Measurements from ENCODE around the gene TEPSIN.

TEPSIN gene

DNA sequence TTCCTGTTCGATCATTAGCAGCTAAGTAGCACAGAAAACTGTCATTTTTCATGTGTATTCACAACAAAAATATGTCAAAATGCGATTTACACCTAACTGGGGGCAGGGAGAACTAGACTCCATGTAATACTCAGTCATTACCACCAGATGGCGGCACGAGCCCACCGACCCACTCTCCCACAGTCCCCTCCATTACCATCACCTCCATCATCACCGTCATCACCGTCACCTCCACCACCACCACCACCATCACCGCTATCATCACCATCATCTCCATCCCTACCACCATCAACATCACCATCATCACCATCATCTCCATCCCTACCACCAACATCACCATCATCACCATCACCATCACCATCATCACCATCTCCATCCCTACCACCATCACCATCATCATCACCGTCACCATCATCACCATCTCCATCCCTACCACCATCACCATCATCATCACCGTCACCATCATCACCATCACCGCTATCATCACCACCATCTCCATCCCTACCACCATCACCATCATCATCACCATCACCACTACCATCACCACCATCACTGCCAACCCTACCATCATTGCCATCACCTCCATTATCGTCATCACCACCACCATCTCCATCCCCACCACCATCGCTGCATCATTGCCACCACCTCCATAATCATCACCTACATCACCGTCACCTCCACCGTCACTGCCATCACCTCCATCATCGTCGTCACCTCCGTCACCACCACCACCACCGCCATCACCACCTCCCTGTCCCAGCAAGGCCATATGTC lies 14.7 kb upstream of the TEPSIN start:
- H3K4me2 ChIP-seq (ENCODE audit: low read depth, low read length, poor library complexity, severe bottlenecking) = no peak overlapping the region
- no peak for TF ChIP-seq EZH2phosphoT487 (conservative IDR thresholded peaks at IDR 0.05; ENCODE audit: low read length)
- TF ChIP-seq, protein P1, sequence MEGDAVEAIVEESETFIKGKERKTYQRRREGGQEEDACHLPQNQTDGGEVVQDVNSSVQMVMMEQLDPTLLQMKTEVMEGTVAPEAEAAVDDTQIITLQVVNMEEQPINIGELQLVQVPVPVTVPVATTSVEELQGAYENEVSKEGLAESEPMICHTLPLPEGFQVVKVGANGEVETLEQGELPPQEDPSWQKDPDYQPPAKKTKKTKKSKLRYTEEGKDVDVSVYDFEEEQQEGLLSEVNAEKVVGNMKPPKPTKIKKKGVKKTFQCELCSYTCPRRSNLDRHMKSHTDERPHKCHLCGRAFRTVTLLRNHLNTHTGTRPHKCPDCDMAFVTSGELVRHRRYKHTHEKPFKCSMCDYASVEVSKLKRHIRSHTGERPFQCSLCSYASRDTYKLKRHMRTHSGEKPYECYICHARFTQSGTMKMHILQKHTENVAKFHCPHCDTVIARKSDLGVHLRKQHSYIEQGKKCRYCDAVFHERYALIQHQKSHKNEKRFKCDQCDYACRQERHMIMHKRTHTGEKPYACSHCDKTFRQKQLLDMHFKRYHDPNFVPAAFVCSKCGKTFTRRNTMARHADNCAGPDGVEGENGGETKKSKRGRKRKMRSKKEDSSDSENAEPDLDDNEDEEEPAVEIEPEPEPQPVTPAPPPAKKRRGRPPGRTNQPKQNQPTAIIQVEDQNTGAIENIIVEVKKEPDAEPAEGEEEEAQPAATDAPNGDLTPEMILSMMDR (IDR thresholded peaks at IDR 0.05; ENCODE audit: insufficient read depth, low read length, poor library complexity, severe bottlenecking) = peak; percentile 39

DNA sequence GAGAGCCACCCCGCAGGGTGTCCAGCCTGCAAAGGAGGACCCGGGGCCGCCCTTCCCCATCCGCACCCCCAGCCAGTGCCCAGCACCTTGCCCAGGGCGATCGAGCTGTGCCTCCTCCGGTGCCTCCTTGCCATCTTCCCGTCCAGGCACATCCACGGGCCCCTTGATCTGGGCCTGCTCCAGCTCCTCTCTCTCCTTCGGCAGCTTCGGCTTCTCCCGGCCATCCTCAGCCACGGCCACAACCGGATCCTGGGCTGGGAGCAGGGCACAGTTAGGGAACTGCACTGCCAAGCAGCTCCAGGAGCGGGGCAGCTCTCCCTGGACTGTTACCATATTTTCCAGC lies 14.1 kb upstream of the TEPSIN start:
- no peak overlapping the region for H3K4me2 ChIP-seq (ENCODE audit: low read depth, low read length, poor library complexity, severe bottlenecking)
- no peaks in the 10 kb centered on the region for H4K20me1 ChIP-seq (ENCODE audit: low read depth, low read length)
- no peak for TF ChIP-seq EZH2phosphoT487 (conservative IDR thresholded peaks at IDR 0.05; ENCODE audit: low read length)
- TF ChIP-seq, protein P1 (IDR thresholded peaks at IDR 0.05; ENCODE audit: insufficient read depth, low read length, poor library complexity, severe bottlenecking) = no peak
- no peaks in the 10 kb centered on the region for H3K79me2 ChIP-seq (ENCODE audit: insufficient read depth, low read length)
- H3K9ac ChIP-seq (ENCODE audit: low read length) = no peak overlapping the region
- H3K9me3 ChIP-seq (ENCODE audit: insufficient read depth, low read length) = no peaks in the 10 kb centered on the region
- H2AFZ ChIP-seq (ENCODE audit: low read depth, low read length, severe bottlenecking) = no peak overlapping the region
- H3K36me3 ChIP-seq (ENCODE audit: low read length) = no peaks in the 10 kb centered on the region
- H3K27me3 ChIP-seq (ENCODE audit: low read length) = no peaks in the 10 kb centered on the region
- no peaks in the 10 kb centered on the region for H3K9me2 ChIP-seq (replicated peaks; ENCODE audit: insufficient read depth, low read length)
- H3K4me3 ChIP-seq (ENCODE audit: insufficient read depth, low read length, poor library complexity, severe bottlenecking) = no peak overlapping the region
- H3F3A ChIP-seq (ENCODE audit: insufficient read depth) = no peaks in the 10 kb centered on the region
- no peak overlapping the region for H3K27ac ChIP-seq (ENCODE audit: low read depth, low read length)

More for the DNA sequence above, 14.7 kb upstream of the TEPSIN start:
- Histone ChIP-seq H3K9ac (ENCODE audit: low read length) (no peak overlapping the region), H3K36me3 (ENCODE audit: low read length) (no peaks in the 10 kb centered on the region), H3K27ac (ENCODE audit: low read depth, low read length) (no peak overlapping the region), H2AFZ (ENCODE audit: low read depth, low read length, severe bottlenecking) (no peak overlapping the region), H3K9me3 (ENCODE audit: insufficient read depth, low read length) (no peaks in the 10 kb centered on the region), H3K4me3 (ENCODE audit: insufficient read depth, low read length, poor library complexity, severe bottlenecking) (no peak overlapping the region), H3K79me2 (ENCODE audit: insufficient read depth, low read length) (no peaks in the 10 kb centered on the region), H3K27me3 (ENCODE audit: low read length) (no peaks in the 10 kb centered on the region), H3K9me2 (replicated peaks; ENCODE audit: insufficient read depth, low read length) (no peaks in the 10 kb centered on the region), H3F3A (ENCODE audit: insufficient read depth) (no peaks in the 10 kb centered on the region), H4K20me1 (ENCODE audit: low read depth, low read length) (no peaks in the 10 kb centered on the region)

DNA sequence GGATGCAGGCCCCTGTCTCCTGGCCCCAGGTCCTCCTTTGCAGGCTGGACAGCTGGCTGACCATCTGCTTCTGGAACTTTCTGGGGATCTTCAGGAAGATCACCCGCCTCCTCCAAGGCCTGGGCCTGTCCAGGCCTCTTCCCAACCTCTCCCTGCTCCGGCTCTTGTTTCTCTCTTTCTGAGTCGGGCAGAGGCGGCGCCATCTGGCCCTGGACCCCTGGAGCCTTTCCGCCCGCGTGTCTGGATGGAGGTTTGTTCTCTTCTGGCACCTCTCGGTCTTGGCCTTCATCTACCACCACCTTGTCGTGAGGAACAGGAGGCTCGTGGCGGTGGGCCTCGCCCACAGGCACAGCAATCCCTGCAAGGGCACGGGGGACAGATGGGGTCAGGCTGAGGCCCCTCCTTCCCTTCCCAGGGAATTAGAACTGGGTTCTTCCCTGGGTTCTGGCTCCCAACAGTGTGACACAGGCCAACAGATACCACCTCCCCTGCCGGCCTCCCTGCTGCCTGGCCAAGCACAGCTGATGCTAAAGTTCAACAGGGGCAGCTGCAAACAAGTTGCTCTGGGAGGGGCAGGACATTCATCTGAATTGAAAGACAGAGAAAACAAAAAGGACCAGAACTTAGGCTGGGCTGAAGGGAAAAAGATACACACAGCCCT lies 13.6 kb upstream of the TEPSIN start:
- Histone ChIP-seq H3K9me3 (ENCODE audit: insufficient read depth, low read length) (no peaks in the 10 kb centered on the region), H4K20me1 (ENCODE audit: low read depth, low read length) (no peaks in the 10 kb centered on the region), H3K36me3 (ENCODE audit: low read length) (no peaks in the 10 kb centered on the region), H3K27me3 (ENCODE audit: low read length) (no peaks in the 10 kb centered on the region), H3K79me2 (ENCODE audit: insufficient read depth, low read length) (no peaks in the 10 kb centered on the region), H3F3A (ENCODE audit: insufficient read depth) (no peaks in the 10 kb centered on the region), H2AFZ (ENCODE audit: low read depth, low read length, severe bottlenecking) (no peak overlapping the region), H3K27ac (ENCODE audit: low read depth, low read length) (no peak overlapping the region), H3K9me2 (replicated peaks; ENCODE audit: insufficient read depth, low read length) (no peaks in the 10 kb centered on the region), H3K4me2 (ENCODE audit: low read depth, low read length, poor library complexity, severe bottlenecking) (no peak overlapping the region), H3K9ac (ENCODE audit: low read length) (no peak overlapping the region), H3K4me3 (ENCODE audit: insufficient read depth, low read length, poor library complexity, severe bottlenecking) (no peak overlapping the region)
- TF ChIP-seq, protein P1 (IDR thresholded peaks at IDR 0.05; ENCODE audit: insufficient read depth, low read length, poor library complexity, severe bottlenecking) = no peak
- no peak for TF ChIP-seq EZH2phosphoT487 (conservative IDR thresholded peaks at IDR 0.05; ENCODE audit: low read length)
